LNCAP (cell line): Measurements from ENCODE around the gene PCCB.

Experiments
- CTCF ChIP-seq: fragments of 450-650 bp; IDR thresholded peaks from 2 replicates; pipeline ENCODE4 v1.5.1; 2017; ENCODE audit warnings: mild to moderate bottlenecking

PCCB gene

GRCh38 chr3:136237103-136237502, 13.0 kb upstream of the PCCB start:
- TF ChIP-seq CTCF = no peak

DNA sequence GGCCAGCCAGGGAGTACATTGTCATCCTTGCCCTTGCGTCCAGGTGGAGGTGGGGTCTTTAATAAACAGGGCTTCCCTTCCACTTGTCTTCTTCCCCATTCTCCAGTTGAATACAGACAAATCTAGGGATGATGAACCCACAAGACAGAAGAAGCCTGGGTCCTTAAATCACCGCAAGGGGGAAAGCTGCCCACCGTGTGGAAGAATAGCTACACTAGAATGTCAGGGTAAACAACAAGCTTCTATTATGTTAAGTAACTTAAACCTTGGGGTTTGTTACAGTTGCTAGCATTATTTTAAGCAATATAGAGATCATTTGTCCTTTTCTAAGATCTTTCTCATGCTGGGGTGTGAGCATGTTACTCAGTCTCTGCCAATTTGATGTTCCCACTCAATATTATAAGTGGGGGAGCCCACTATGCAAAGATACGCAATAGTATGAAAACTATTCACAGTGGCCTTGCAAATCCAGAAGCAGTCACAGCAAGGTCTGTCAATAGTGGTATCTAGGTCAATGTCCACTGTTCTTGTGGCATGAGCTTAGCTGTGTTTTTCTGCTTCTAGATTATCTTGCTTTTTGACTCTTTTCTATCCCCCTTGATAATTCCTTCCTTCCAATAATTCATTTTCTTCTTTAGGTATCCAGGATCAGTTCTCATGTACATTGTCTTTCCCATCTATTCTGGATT, 12.0 kb upstream of the PCCB start:
- TF ChIP-seq CTCF = no peak

- TF ChIP-seq CTCF = no peak
Measured at GRCh38 chr3:136239094-136239493, 11.0 kb upstream of the PCCB start.

- TF ChIP-seq CTCF = no peak
Measured at GRCh38 chr3:136245691-136246090, 4.4 kb upstream of the PCCB start.

GRCh38 chr3:136247436-136247835, 2.7 kb upstream of the PCCB start:
- TF ChIP-seq CTCF = no peak

GRCh38 chr3:136247855-136248590, 2.1 kb upstream of the PCCB start:
- no peak for TF ChIP-seq CTCF

DNA sequence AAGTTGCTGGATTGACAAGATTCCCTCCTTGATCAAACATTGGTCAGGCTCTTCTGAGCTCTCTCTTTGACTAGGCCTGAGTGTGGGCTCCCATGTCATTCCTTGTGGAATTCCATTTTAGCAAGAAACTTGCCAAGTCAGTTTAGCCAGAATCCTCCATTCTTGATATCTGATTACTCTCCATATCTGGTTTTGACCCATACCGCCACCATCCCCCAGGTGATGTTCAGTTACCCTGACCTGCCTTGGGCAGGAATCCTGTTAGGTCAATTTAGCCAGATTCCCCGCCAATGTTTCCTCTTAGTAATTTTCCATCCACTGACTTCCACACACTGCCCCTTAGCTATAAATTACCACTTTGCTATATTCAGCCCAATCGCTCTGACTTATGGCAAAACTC, 1.0 kb upstream of the PCCB start:
- TF ChIP-seq CTCF = no peak
